B cell (primary cell): ENCODE measurements around the gene ZFAND6. TPM values are rescaled to one million over a fixed set of nuclear protein-coding genes. Genes with fewer than 3 reads are reported as not detected.
"Not testable (repeated sequence)": the region's sequence is repeated elsewhere in the genome, so short reads cannot be mapped to it uniquely, and the experiment has no call there.

Experiments
- ATAC-seq: fragments of 200-7000 bp; cut with Tn5 transposase; one replicate; pipeline ENCODE4 v1.10.0; 2021; ENCODE audit warnings: low read depth, mild to moderate bottlenecking, moderate number of reproducible peaks, moderate library complexity
- CTCF ChIA-PET: fragments of 350-600 bp; sonication (Branson Sonifier 250); formaldehyde crosslinking; loops from one replicate; lab custom pipeline; 2021; ENCODE audit warnings: antibody characterized with exemption, inconsistent platforms; lab: Charles Lee
- POLR2A ChIA-PET: fragments of 350-600 bp; sonication (Branson Sonifier 250); formaldehyde crosslinking; loops from one replicate; lab custom pipeline; 2021; ENCODE audit warnings: antibody characterized with exemption; lab: Charles Lee
- DNase-seq: peaks from one replicate; pipeline ENCODE4 v3.0.0; 2013
- H2AFZ ChIP-seq: 2 replicates; pipeline ENCODE4 v1.6.1; 2012; ENCODE audit warnings: mild to moderate bottlenecking, low read depth, low read length; ENCODE audit not compliant: insufficient read depth, poor library complexity, severe bottlenecking
- H3K27ac ChIP-seq, 2 donors: 1 replicate in 1 of 2; 2 replicates in 1 of 2; pipeline ENCODE4 v1.5.1; 2012 to 2013; ENCODE audit warnings: low read length in 2 of 2, mild to moderate bottlenecking in 2 of 2, moderate library complexity in 1 of 2
- H3K27me3 ChIP-seq, 4 experiments: fragments of 200-600 bp in 1 of 4; sonication (generic) in 1 of 4; replicated peaks in 1 of 4; 1 replicate in 2 of 4; 2 replicates in 2 of 4; pipeline versions ENCODE4 v1.6.1 to v1.7.0; 2013 to 2016; ENCODE audit warnings: low read length in 3 of 4, mild to moderate bottlenecking in 2 of 4, mixed read lengths in 1 of 4, moderate library complexity in 1 of 4; ENCODE audit not compliant: insufficient read depth in 4 of 4, control insufficient read depth in 3 of 4; ENCODE audit errors: control extremely low read depth in 1 of 4
- H3K36me3 ChIP-seq, 2 experiments: replicated peaks in 1 of 2; 1 replicate in 1 of 2; 2 replicates in 1 of 2; pipeline versions ENCODE4 v1.6.1 to v1.7.1; 2013; ENCODE audit warnings: low read length in 1 of 2; ENCODE audit not compliant: insufficient read depth in 2 of 2, control insufficient read depth in 1 of 2; ENCODE audit errors: control extremely low read depth in 1 of 2, extremely low read depth in 1 of 2
- H3K4me1 ChIP-seq, 2 donors: fragments of 200-600 bp in 1 of 2; sonication (generic) in 1 of 2; 1 replicate in 1 of 2; 2 replicates in 1 of 2; pipeline versions ENCODE4 v1.5.1 to v1.6.1; 2013 to 2017; ENCODE audit warnings: low read length in 2 of 2; ENCODE audit not compliant: control insufficient read depth in 2 of 2, insufficient read depth in 2 of 2
- H3K4me2 ChIP-seq: replicated peaks from 2 replicates; pipeline ENCODE3; 2012; ENCODE audit warnings: mild to moderate bottlenecking, low read depth, low read length; ENCODE audit not compliant: poor library complexity, severe bottlenecking
- H3K4me3 ChIP-seq, 5 experiments: fragments of 200-600 bp in 1 of 5; sonication (generic) in 1 of 5; 1 replicate in 3 of 5; 2 replicates in 2 of 5; pipeline versions ENCODE4 v1.5.1 to v1.7.0; 2011 to 2016; ENCODE audit warnings: low read length in 4 of 5, mild to moderate bottlenecking in 4 of 5, low read depth in 2 of 5, control low read depth in 1 of 5, moderate library complexity in 1 of 5; ENCODE audit not compliant: insufficient read depth in 1 of 5; ENCODE audit errors: control extremely low read depth in 1 of 5, extremely low read depth in 1 of 5
- H3K79me2 ChIP-seq: fragments of 200-600 bp; sonication (generic); one replicate; pipeline ENCODE4 v1.6.0; 2016; ENCODE audit warnings: low read length; ENCODE audit not compliant: control insufficient read depth, insufficient read depth
- H3K9ac ChIP-seq: fragments of 200-600 bp; sonication (generic); 2 replicates; pipeline ENCODE4 v1.6.1; 2017; ENCODE audit warnings: mild to moderate bottlenecking, low read length, moderate library complexity
- H3K9me3 ChIP-seq, 3 donors: one replicate each; pipeline versions ENCODE4 v1.6.1 to v1.7.1; 2013; ENCODE audit warnings: low read length in 2 of 3; ENCODE audit not compliant: control insufficient read depth in 2 of 3, insufficient read depth in 1 of 3; ENCODE audit errors: control extremely low read depth in 1 of 3
- H4K20me1 ChIP-seq: 2 replicates; pipeline ENCODE4 v1.6.0; 2012; ENCODE audit warnings: mild to moderate bottlenecking, low read length; ENCODE audit not compliant: insufficient read depth, control insufficient read depth, poor library complexity, severe bottlenecking
- H3K27ac Mint-ChIP-seq: one replicate; pipeline ENCODE4 v1.8.0; 2021; ENCODE audit warnings: mixed read lengths
- H3K27me3 Mint-ChIP-seq: one replicate; pipeline ENCODE4 v1.8.0; 2021; ENCODE audit warnings: mixed read lengths
- H3K4me1 Mint-ChIP-seq: one replicate; pipeline ENCODE4 v1.8.0; 2021; ENCODE audit warnings: mixed read lengths
- H3K4me3 Mint-ChIP-seq: one replicate; pipeline ENCODE4 v1.8.0; 2021; ENCODE audit warnings: mixed read lengths
- H3K9me3 Mint-ChIP-seq: one replicate; pipeline ENCODE4 v1.8.0; 2022; ENCODE audit warnings: mixed read lengths; ENCODE audit not compliant: insufficient read depth
- EZH2 ChIP-seq: IDR thresholded peaks from 2 replicates; pipeline ENCODE4 v1.6.1; 2012; ENCODE audit warnings: borderline replicate concordance, low read depth, mild to moderate bottlenecking, moderate library complexity, low read length; ENCODE audit not compliant: insufficient read depth, poor library complexity, severe bottlenecking
- WGBS: methylation state at CpG from one replicate; pipeline ENCODE4 v1.1.5; 2013; ENCODE audit warnings: missing lambda C conversion rate; ENCODE audit not compliant: insufficient coverage; 5-methylcytosine and 5-hydroxymethylcytosine counted together
- intact Hi-C: fragments of 100-400 bp; cut with micrococcal nuclease; formaldehyde crosslinking; loops from one replicate; pipeline ENCODE4 v1.10.0; 2022
- polyA plus RNA-seq: library from polyadenylated mRNA; depleted of rRNA; stranded (reverse); fragments of >200 nt; gene quantifications from 2 replicates; pipeline ENCODE4 v1.2.3, GENCODE V29; 2012
- total RNA-seq, 2 donors: library from RNA; stranded (reverse); fragments of 120-200 nt in 1 of 2; gene quantifications; 1 replicate in 1 of 2; 2 replicates in 1 of 2; pipeline versions ENCODE4 v1.2.3 to v1.2.4, GENCODE V29; 2013 to 2022
- TF ChIP-seq, protein P1 (sequence below): fragments of 200-600 bp; IDR thresholded peaks from one replicate; pipeline ENCODE4 v1.8.0; 2022; ENCODE audit warnings: antibody characterized with exemption, mild to moderate bottlenecking

The ZFAND6 gene
- total and polyA plus RNA-seq, 2 donors (not counting 1 experiment from before 2014, with no cell fraction given): 60.6 to 144 TPM

- H3K27ac Mint-ChIP-seq: peak overlapping the region; percentile 83
- Histone ChIP-seq H3K27me3 (no peaks in the 10 kb centered on the region), H3K4me3 (peak overlapping the region in 2 of 5 experiments; percentile 6 to 38), H3K9ac (peak overlapping the region; percentile 47), H3K4me1 (peaks cover 36 to 42% of the 10 kb centered on the region in 2 donors), H4K20me1 (no peaks in the 10 kb centered on the region), H3K9me3 (peaks cover 0 to 16% (median 0%) of the 10 kb centered on the region in 3 donors), H2AFZ (peak overlapping the region; percentile 27), H3K79me2 (peaks cover 21% of the 10 kb centered on the region), H3K36me3 (no peaks in the 10 kb centered on the region), H3K27ac (peak overlapping the region; percentile 71 to 76), H3K4me2 (peak overlapping the region; percentile 65)
- ATAC-seq (peak; percentile 59), DNase-seq (no peak)
- CTCF ChIA-PET: interaction anchor here (1.1 kb wide), 1 partner anchor 22 kb away, joined by 4 read pairs; no protein-coding TSS in a partner anchor
- peaks cover 68% of the 10 kb centered on the region for H3K4me1 Mint-ChIP-seq
- 27% methylated on average over 4 of the region's 6 CpGs for WGBS
- H3K27me3 Mint-ChIP-seq: no peaks in the 10 kb centered on the region
- H3K4me3 Mint-ChIP-seq: peak overlapping the region; percentile 42
- POLR2A ChIA-PET: interaction anchor here (0.7 to 0.9 kb wide), 3 partner anchors 32 to 105 kb away, joined by 3 to 4 read pairs (median 3); no protein-coding TSS in a partner anchor
- no peak for TF ChIP-seq EZH2
- TF ChIP-seq, protein P1, sequence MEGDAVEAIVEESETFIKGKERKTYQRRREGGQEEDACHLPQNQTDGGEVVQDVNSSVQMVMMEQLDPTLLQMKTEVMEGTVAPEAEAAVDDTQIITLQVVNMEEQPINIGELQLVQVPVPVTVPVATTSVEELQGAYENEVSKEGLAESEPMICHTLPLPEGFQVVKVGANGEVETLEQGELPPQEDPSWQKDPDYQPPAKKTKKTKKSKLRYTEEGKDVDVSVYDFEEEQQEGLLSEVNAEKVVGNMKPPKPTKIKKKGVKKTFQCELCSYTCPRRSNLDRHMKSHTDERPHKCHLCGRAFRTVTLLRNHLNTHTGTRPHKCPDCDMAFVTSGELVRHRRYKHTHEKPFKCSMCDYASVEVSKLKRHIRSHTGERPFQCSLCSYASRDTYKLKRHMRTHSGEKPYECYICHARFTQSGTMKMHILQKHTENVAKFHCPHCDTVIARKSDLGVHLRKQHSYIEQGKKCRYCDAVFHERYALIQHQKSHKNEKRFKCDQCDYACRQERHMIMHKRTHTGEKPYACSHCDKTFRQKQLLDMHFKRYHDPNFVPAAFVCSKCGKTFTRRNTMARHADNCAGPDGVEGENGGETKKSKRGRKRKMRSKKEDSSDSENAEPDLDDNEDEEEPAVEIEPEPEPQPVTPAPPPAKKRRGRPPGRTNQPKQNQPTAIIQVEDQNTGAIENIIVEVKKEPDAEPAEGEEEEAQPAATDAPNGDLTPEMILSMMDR: no peak
- intact Hi-C loops: loop anchor here (2.0 to 10.0 kb wide), 2 partner anchors 31 to 1445 kb away; partner anchors contain the start of gene CHRNA5
- peaks cover 8% of the 10 kb centered on the region for H3K9me3 Mint-ChIP-seq
Measured at GRCh38 chr15:80010131-80010673, 49.3 kb upstream of the ZFAND6 start.

DNA sequence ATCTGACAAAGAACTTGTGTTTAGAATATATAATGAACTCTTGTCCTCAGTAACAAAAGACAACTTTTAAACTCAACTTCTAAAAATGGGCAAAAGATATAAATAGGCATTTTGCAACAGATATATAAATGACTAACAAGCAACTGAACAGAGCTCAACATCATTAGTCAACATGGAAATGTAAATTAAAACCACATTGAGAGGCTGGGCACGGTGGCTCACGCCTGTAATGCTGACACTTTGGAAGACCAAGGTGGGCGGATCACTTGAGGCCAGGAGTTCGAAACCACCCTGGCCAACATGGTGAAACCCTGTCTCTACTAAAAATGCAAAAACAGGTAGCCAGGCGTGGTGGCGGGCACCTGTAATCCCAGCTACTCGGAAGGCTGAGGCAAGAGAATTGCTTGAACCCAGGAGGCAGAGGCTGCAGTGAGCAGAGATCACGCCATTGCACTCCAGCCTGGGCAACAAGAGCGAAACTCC is 48.4 kb upstream of the ZFAND6 start:
- ATAC-seq, POLR2A ChIA-PET, H3K9me3 Mint-ChIP-seq, DNase-seq, H4K20me1 ChIP-seq, H3K36me3 ChIP-seq, H3K9ac ChIP-seq, H3K27me3 ChIP-seq, H3K27me3 Mint-ChIP-seq, H2AFZ ChIP-seq: not testable (repeated sequence)
- peak overlapping the region; percentile 65 for H3K4me2 ChIP-seq
- intact Hi-C loops: loop anchor here (2.0 to 10.0 kb wide), 2 partner anchors 32 to 1446 kb away; partner anchors contain the start of gene CHRNA5
- H3K27ac ChIP-seq: peak overlapping the region; percentile 71 to 76
- Mint-ChIP-seq H3K4me3 (peak overlapping the region; percentile 73), H3K4me1 (peaks cover 71% of the 10 kb centered on the region), H3K27ac (peak overlapping the region; percentile 92)
- H3K4me1 ChIP-seq: peaks cover 36 to 43% of the 10 kb centered on the region in 2 donors
- H3K79me2 ChIP-seq: peaks cover 27% of the 10 kb centered on the region
- H3K4me3 ChIP-seq: peak overlapping the region in 1 of 5 experiments; percentile 38
- 42% methylated on average over 7 of the region's 9 CpGs for WGBS
- CTCF ChIA-PET: interaction anchor here (2.5 kb wide), 1 partner anchor 18 kb away, joined by 9 read pairs; no protein-coding TSS in a partner anchor
- H3K9me3 ChIP-seq: peaks cover 0 to 20% (median 0%) of the 10 kb centered on the region in 3 donors
